ENCODE data around the gene CLCN5.

DNA sequence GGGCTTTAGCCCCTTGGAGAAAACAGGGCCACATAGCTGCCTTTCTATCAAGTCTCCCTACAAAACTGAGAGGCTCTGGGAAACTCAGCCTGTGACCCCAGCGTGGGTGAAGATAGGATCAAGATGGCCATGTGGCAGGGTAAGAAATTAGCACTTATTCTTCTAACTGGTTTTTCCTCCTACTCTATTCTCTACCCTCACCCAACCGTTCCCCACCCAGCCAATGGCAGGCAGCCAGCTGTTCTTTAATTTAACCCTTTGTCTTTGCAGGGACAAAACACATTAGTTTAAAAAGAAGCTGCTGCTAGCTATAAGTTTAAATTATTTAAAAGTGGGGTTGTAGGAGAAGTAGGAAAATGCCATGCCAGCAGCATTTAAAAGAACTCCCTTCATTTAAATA lies 2.8 kb downstream of the CLCN5 start:
- TF ChIP-seq EZH2 (IDR thresholded peaks at IDR 0.05; ENCODE audit: insufficient read depth, poor library complexity, severe bottlenecking) = no peak
- TF ChIP-seq EZH2phosphoT487 (IDR thresholded peaks at IDR 0.05; ENCODE audit: insufficient read depth, low read depth) = no peak
